Thyroid gland (tissue), 4 donors: ENCODE measurements around the gene ABCA2.
"Not testable (repeated sequence)": the region's sequence is repeated elsewhere in the genome, so short reads cannot be mapped to it uniquely, and the experiment has no call there.

Source experiments
- POLR2A ChIP-seq, 2 donors: fragments of 450-650 bp; IDR thresholded peaks; one replicate each; pipeline ENCODE4 v1.6.1; 2017; ENCODE audit warnings: antibody characterized with exemption in 2 of 2, mild to moderate bottlenecking in 2 of 2, moderate library complexity in 1 of 2
- TF ChIP-seq, protein P1 (sequence below), 6 experiments: fragments of 200-600 bp in 3 of 6; fragments of 450-650 bp in 3 of 6; sonication (generic) in 3 of 6; IDR thresholded peaks; one replicate each; pipeline ENCODE4 v1.5.1; 2016 to 2019; ENCODE audit warnings: antibody characterized with exemption in 6 of 6, mild to moderate bottlenecking in 2 of 6, inconsistent platforms in 1 of 6, moderate library complexity in 1 of 6

DNA sequence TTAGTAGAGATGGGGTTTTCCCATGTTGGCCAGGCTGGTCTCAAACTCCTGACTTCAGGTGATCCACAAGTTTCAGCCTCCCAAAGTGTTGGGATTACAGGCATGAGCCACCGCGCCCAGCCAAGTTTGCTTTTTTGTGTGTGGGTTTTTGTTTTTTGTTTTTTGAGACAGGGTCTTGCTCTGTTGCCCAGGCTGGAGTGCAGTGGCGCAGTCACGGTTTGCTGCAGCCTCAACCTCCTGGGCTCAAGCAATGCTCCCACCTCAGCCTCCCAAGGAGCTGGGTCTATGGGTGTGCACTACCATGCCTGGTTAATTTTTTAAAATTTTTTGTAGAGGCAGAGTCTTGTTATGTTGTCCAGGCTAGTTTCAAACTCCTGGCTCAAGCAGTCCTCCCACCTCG is 5.4 kb upstream of the ABCA2 start:
- TF ChIP-seq, protein P1, sequence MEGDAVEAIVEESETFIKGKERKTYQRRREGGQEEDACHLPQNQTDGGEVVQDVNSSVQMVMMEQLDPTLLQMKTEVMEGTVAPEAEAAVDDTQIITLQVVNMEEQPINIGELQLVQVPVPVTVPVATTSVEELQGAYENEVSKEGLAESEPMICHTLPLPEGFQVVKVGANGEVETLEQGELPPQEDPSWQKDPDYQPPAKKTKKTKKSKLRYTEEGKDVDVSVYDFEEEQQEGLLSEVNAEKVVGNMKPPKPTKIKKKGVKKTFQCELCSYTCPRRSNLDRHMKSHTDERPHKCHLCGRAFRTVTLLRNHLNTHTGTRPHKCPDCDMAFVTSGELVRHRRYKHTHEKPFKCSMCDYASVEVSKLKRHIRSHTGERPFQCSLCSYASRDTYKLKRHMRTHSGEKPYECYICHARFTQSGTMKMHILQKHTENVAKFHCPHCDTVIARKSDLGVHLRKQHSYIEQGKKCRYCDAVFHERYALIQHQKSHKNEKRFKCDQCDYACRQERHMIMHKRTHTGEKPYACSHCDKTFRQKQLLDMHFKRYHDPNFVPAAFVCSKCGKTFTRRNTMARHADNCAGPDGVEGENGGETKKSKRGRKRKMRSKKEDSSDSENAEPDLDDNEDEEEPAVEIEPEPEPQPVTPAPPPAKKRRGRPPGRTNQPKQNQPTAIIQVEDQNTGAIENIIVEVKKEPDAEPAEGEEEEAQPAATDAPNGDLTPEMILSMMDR (IDR thresholded peaks at IDR 0.05) = not testable (repeated sequence)
- TF ChIP-seq POLR2A (IDR thresholded peaks at IDR 0.05) = not testable (repeated sequence)
